OCI-LY7 (cell line): ENCODE measurements around the gene SLC45A1.

Experiments
- EZH2phosphoT487 ChIP-seq: fragments of 200-600 bp; sonication (generic); IDR thresholded peaks from 2 replicates; pipeline ENCODE4 v1.6.1; 2018; ENCODE audit warnings: low read depth, borderline replicate concordance, mild to moderate bottlenecking, mixed run types, antibody characterized with exemption, low read length, moderate library complexity, mixed read lengths
- TF ChIP-seq, protein P1 (sequence below): fragments of 200-600 bp; sonication (generic); conservative IDR thresholded peaks from 2 replicates; pipeline ENCODE4 v1.5.1; 2014; ENCODE audit warnings: mild to moderate bottlenecking, antibody characterized with exemption, low read length, moderate library complexity, mixed read lengths

DNA sequence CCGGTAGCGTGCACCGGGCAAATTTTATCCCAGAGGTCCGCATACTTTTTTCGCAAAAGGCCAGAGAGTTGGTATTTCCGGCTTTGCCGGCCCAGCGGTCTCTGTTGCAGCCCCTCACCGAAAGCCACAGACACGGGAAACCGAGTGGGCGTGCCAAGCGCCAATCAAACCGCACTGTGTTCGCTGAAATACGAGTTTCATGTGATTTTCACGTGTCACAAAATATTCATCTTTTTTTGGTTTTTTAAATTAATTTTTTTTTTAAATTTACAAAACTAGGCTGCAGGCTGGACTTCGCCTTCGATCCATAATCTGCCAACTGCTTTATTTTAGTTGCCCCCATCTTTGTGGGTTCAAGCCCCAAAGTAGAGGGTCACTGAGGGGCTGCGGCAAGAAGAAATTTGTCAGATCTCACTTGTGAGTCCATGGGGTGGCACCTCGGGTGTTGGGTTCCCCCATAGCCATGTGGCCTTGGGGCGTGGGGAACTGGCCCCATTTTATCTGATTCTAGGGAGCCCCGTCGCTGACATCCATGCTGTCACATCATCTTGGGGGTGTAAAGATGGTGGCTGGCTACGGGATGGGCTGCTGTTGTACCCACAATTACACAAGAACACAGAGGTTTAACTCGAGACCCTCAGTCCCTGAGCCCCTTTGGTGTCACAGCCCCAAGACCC, 20.8 kb downstream of the SLC45A1 start:
- TF ChIP-seq, protein P1, sequence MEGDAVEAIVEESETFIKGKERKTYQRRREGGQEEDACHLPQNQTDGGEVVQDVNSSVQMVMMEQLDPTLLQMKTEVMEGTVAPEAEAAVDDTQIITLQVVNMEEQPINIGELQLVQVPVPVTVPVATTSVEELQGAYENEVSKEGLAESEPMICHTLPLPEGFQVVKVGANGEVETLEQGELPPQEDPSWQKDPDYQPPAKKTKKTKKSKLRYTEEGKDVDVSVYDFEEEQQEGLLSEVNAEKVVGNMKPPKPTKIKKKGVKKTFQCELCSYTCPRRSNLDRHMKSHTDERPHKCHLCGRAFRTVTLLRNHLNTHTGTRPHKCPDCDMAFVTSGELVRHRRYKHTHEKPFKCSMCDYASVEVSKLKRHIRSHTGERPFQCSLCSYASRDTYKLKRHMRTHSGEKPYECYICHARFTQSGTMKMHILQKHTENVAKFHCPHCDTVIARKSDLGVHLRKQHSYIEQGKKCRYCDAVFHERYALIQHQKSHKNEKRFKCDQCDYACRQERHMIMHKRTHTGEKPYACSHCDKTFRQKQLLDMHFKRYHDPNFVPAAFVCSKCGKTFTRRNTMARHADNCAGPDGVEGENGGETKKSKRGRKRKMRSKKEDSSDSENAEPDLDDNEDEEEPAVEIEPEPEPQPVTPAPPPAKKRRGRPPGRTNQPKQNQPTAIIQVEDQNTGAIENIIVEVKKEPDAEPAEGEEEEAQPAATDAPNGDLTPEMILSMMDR, result no peak
- TF ChIP-seq EZH2phosphoT487, result no peak
